ENCODE results near the gene RTEL1. TPM values are rescaled to one million over a fixed set of nuclear protein-coding genes. Genes with fewer than 3 reads are reported as not detected.

RTEL1 gene
- polyA plus RNA-seq, 1 of the 3 experiments (the other 2 are of a cell fraction): 9.9 TPM

GRCh38 chr20:63661108-63661507, 3.0 kb downstream of the RTEL1 start (continued):
- TF ChIP-seq RXRA (IDR thresholded peaks at IDR 0.05; ENCODE audit: borderline replicate concordance, low read depth) (no peak), FOXM1 (IDR thresholded peaks at IDR 0.05; ENCODE audit: low read depth) (no peak), EZH2phosphoT487 (IDR thresholded peaks at IDR 0.05; ENCODE audit: borderline replicate concordance, low read depth) (no peak), SIN3A (IDR thresholded peaks at IDR 0.05; ENCODE audit: borderline replicate concordance, low read depth, low read length) (no peak), NFIC (IDR thresholded peaks at IDR 0.05; ENCODE audit: borderline replicate concordance) (no peak)

- ChIA-PET POLR2A (interaction anchor here (0.7 to 1.2 kb wide), 2 partner anchors 138 to 251 kb away, joined by 3 read pairs; no protein-coding TSS in a partner anchor), CTCF (interaction anchor here (1.7 kb wide), 1 partner anchor 125 kb away, joined by 4 read pairs; the partner anchor contains the start of gene PTK6)
- H3K4me1 ChIP-seq (ENCODE audit: control insufficient read depth in 1 of 2, insufficient read depth in 2 of 2, low read depth in 1 of 2, low read length in 1 of 2): peaks cover 5 to 18% of the 10 kb centered on the region in 2 experiments; a peak in 2 of 4 replicates
- 96% methylated on average over 25 of the region's 33 CpGs for WGBS (ENCODE audit: low lambda C conversion rate)
- peaks cover 30% of the 10 kb centered on the region for H3K79me2 ChIP-seq (ENCODE audit: insufficient read depth)
- H3K4me3 ChIP-seq (ENCODE audit: low read depth in 2 of 2, low read length in 1 of 2): no peak overlapping the region
- H3F3A ChIP-seq (replicated peaks; ENCODE audit: insufficient read depth): no peaks in the 10 kb centered on the region
- no peaks in the 10 kb centered on the region for H3K9me2 ChIP-seq
- no peak overlapping the region for H3K4me2 ChIP-seq
- H4K20me1 ChIP-seq (ENCODE audit: insufficient read depth): no peaks in the 10 kb centered on the region
- H3K36me3 ChIP-seq (replicated peaks in 1 of 2; ENCODE audit: control insufficient read depth in 1 of 2, insufficient read depth in 2 of 2, low read length in 1 of 2): peaks cover 0 to 52% of the 10 kb centered on the region in 2 experiments
- H3K9me3 ChIP-seq: no peaks in the 10 kb centered on the region
- no peak overlapping the region for H3K9ac ChIP-seq
- no peak overlapping the region for H3K27ac ChIP-seq (ENCODE audit: low read depth in 2 of 2, low read length in 1 of 2)
- TF ChIP-seq MEF2A (IDR thresholded peaks at IDR 0.05; ENCODE audit: borderline replicate concordance, low read depth): no peak
- no peak for TF ChIP-seq ZBTB33 (IDR thresholded peaks at IDR 0.05; ENCODE audit: borderline replicate concordance, low read depth)
- TF ChIP-seq, protein P1, sequence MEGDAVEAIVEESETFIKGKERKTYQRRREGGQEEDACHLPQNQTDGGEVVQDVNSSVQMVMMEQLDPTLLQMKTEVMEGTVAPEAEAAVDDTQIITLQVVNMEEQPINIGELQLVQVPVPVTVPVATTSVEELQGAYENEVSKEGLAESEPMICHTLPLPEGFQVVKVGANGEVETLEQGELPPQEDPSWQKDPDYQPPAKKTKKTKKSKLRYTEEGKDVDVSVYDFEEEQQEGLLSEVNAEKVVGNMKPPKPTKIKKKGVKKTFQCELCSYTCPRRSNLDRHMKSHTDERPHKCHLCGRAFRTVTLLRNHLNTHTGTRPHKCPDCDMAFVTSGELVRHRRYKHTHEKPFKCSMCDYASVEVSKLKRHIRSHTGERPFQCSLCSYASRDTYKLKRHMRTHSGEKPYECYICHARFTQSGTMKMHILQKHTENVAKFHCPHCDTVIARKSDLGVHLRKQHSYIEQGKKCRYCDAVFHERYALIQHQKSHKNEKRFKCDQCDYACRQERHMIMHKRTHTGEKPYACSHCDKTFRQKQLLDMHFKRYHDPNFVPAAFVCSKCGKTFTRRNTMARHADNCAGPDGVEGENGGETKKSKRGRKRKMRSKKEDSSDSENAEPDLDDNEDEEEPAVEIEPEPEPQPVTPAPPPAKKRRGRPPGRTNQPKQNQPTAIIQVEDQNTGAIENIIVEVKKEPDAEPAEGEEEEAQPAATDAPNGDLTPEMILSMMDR (IDR thresholded peaks at IDR 0.05): no peak
- no peak for TF ChIP-seq RXRA (IDR thresholded peaks at IDR 0.05; ENCODE audit: borderline replicate concordance, low read depth)
- TF ChIP-seq MXI1 (IDR thresholded peaks at IDR 0.05; ENCODE audit: low read depth, low read length): no peak
- no peak for TF ChIP-seq GATA2 (CRISPR knock-in tag; IDR thresholded peaks at IDR 0.05)
- TF ChIP-seq ELF1 (IDR thresholded peaks at IDR 0.05): no peak
- no peak for TF ChIP-seq NRF1 (IDR thresholded peaks at IDR 0.05; ENCODE audit: low read depth, low read length)
- TF ChIP-seq RFX5 (IDR thresholded peaks at IDR 0.05; ENCODE audit: low read length): no peak
- no peak for TF ChIP-seq RAD21 (IDR thresholded peaks at IDR 0.05; ENCODE audit: low read length)
- no peak for TF ChIP-seq FOXJ3 (CRISPR knock-in tag; IDR thresholded peaks at IDR 0.05)
- TF ChIP-seq FOSL2 (IDR thresholded peaks at IDR 0.05; ENCODE audit: borderline replicate concordance, low read depth): no peak
- H2AFZ ChIP-seq (ENCODE audit: low read depth): no peak overlapping the region
- no peaks in the 10 kb centered on the region for H3K27me3 ChIP-seq (ENCODE audit: insufficient read depth)
- no peak for DNase-seq
These were observed 4.1 kb downstream of the RTEL1 start for GRCh38 chr20:63661959-63662812.

All from SK-N-SH (cell line).